Trophoblast cell (in vitro differentiated cells and primary cell): Measurements from ENCODE around the gene EPS8.

ENCODE experiments used
- DNase-seq, 2 donors: peaks; one replicate each; pipeline ENCODE4 v3.0.0-alpha.2; 2016
- H2AFZ ChIP-seq: 2 replicates; pipeline ENCODE4 v1.6.1; 2013; ENCODE audit warnings: low read length, moderate library complexity, mild to moderate bottlenecking; ENCODE audit not compliant: insufficient read depth, poor library complexity
- H2AK5ac ChIP-seq: 2 replicates; pipeline ENCODE4 v1.6.1; 2013; ENCODE audit warnings: mild to moderate bottlenecking, low read length
- H2BK120ac ChIP-seq: 2 replicates; pipeline ENCODE4 v1.6.1; 2013; ENCODE audit warnings: low read length, mild to moderate bottlenecking, moderate library complexity; ENCODE audit not compliant: insufficient read depth, poor library complexity
- H2BK12ac ChIP-seq: 2 replicates; pipeline ENCODE4 v1.6.1; 2013; ENCODE audit warnings: mild to moderate bottlenecking, low read length, moderate library complexity
- H2BK5ac ChIP-seq: 2 replicates; pipeline ENCODE4 v1.6.1; 2013; ENCODE audit warnings: low read length, low read depth, moderate library complexity, mild to moderate bottlenecking; ENCODE audit not compliant: poor library complexity
- H3K14ac ChIP-seq: 2 replicates; pipeline ENCODE4 v1.6.1; 2013; ENCODE audit warnings: mild to moderate bottlenecking, low read length
- H3K18ac ChIP-seq: 2 replicates; pipeline ENCODE4 v1.6.1; 2013; ENCODE audit warnings: mild to moderate bottlenecking, low read length
- H3K23ac ChIP-seq: 2 replicates; pipeline ENCODE4 v1.6.1; 2013; ENCODE audit warnings: low read length
- H3K27ac ChIP-seq: 2 replicates; pipeline ENCODE4 v1.5.1; 2013; ENCODE audit warnings: low read depth, mild to moderate bottlenecking, inconsistent platforms, low read length, moderate library complexity
- H3K27me3 ChIP-seq: 2 replicates; pipeline ENCODE4 v1.6.1; 2013; ENCODE audit warnings: inconsistent platforms, mild to moderate bottlenecking, low read length, moderate library complexity; ENCODE audit not compliant: insufficient read depth
- H3K36me3 ChIP-seq, 2 experiments: 1 replicate in 1 of 2; 2 replicates in 1 of 2; pipeline ENCODE4 v1.6.1; 2013; ENCODE audit warnings: low read length in 2 of 2, mild to moderate bottlenecking in 2 of 2, moderate library complexity in 1 of 2; ENCODE audit not compliant: insufficient read depth in 2 of 2, control insufficient read depth in 1 of 2
- H3K4ac ChIP-seq: 2 replicates; pipeline ENCODE4 v1.6.1; 2013; ENCODE audit warnings: low read depth, mild to moderate bottlenecking, low read length, moderate library complexity
- H3K4me1 ChIP-seq, 2 experiments: 1 replicate in 1 of 2; 2 replicates in 1 of 2; pipeline ENCODE4 v1.6.1; 2013; ENCODE audit warnings: low read length in 2 of 2, mild to moderate bottlenecking in 2 of 2, moderate library complexity in 1 of 2; ENCODE audit not compliant: insufficient read depth in 2 of 2, control insufficient read depth in 1 of 2
- H3K4me2 ChIP-seq: 2 replicates; pipeline ENCODE4 v1.6.1; 2013; ENCODE audit warnings: inconsistent platforms, mild to moderate bottlenecking, low read length, moderate library complexity
- H3K4me3 ChIP-seq: 2 replicates; pipeline ENCODE4 v1.5.1; 2013; ENCODE audit warnings: mild to moderate bottlenecking, low read depth, low read length, inconsistent platforms
- H3K79me1 ChIP-seq: one replicate; pipeline ENCODE4 v1.6.1; 2013; ENCODE audit warnings: low read length
- H3K79me2 ChIP-seq: 2 replicates; pipeline ENCODE4 v1.6.1; 2013; ENCODE audit warnings: low read length, mild to moderate bottlenecking; ENCODE audit not compliant: control insufficient read depth, insufficient read depth, poor library complexity
- H3K9ac ChIP-seq: 2 replicates; pipeline ENCODE4 v1.6.1; 2013; ENCODE audit warnings: mild to moderate bottlenecking, low read length
- H3K9me3 ChIP-seq: 2 replicates; pipeline ENCODE4 v1.6.1; 2013; ENCODE audit warnings: low read depth, mild to moderate bottlenecking, control low read depth, inconsistent platforms, low read length; ENCODE audit not compliant: insufficient read depth
- H4K12ac ChIP-seq: 2 replicates; pipeline ENCODE4 v1.6.1; 2013; ENCODE audit warnings: low read depth, mild to moderate bottlenecking, low read length, moderate library complexity
- H4K8ac ChIP-seq: 2 replicates; pipeline ENCODE4 v1.6.1; 2013; ENCODE audit warnings: low read depth, mild to moderate bottlenecking, low read length, moderate library complexity
- H4K91ac ChIP-seq: one replicate; pipeline ENCODE4 v1.6.1; 2013; ENCODE audit warnings: low read depth, mild to moderate bottlenecking, low read length, moderate library complexity
- WGBS: extraction: QIAGEN DNeasy Blood & Tissue Kit; methylation state at CpG from one replicate; pipeline ENCODE4 v1.1.7; 2013; ENCODE audit warnings: missing lambda C conversion rate; ENCODE audit not compliant: insufficient read length, insufficient coverage; ENCODE audit errors: extremely low coverage; 5-methylcytosine and 5-hydroxymethylcytosine counted together

Gene EPS8

DNA sequence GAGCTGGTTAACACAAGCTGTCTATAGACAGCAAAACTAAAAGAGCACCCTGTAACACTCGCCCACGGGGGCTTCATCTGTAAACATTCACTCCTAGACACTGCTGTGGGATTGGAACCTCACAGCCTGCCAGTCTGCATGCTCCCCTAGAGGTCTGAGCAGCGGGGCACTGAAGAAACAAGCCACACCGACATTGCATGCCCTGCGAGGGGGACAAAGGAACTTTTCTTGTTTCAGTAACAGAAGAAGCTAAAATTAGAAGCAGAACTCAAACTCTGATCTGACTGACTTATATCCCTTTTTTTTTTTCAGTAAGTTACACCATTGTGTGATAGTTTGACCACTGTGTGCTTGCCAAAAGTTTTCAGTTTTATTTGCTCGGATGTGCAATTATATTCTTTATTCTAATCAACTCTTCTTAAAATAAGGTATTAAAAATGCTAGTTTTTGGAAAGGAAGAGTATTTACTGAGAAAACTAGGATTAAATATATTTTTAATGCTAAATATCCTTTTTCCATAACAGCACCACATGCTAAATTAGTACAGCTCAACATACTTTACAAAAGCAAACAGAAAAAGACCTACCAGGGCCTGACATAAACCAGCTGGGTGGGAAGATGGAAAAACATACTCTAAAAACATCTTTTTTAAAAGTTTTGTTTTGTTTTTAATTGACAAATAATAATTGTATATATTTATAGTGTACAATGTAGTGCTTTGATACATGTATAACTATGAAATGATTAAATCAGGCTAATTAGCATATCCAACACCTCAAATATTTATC is 100.2 kb downstream of the EPS8 start:
- Histone ChIP-seq H3K79me2 (no peaks in the 10 kb centered on the region), H4K12ac (no peak overlapping the region), H3K9ac (no peak overlapping the region), H4K8ac (peak overlapping the region; percentile 28), H2BK5ac (no peak overlapping the region), H3K4ac (no peak overlapping the region), H3K79me1 (no peaks in the 10 kb centered on the region), H3K9me3 (no peaks in the 10 kb centered on the region), H3K4me3 (no peak overlapping the region), H3K4me1 (no peaks in the 10 kb centered on the region), H3K14ac (no peak overlapping the region), H2BK12ac (no peak overlapping the region), H3K4me2 (no peak overlapping the region), H3K18ac (no peak overlapping the region), H3K23ac (no peak overlapping the region), H3K27ac (no peak overlapping the region), H2BK120ac (no peak overlapping the region), H3K36me3 (peaks cover 0 to 2% of the 10 kb centered on the region in 2 experiments), H4K91ac (no peak overlapping the region), H2AK5ac (no peak overlapping the region), H3K27me3 (no peaks in the 10 kb centered on the region), H2AFZ (no peak overlapping the region)
- no peak for DNase-seq
- WGBS: no CpG with 5 or more reads among the region's 6 CpGs

DNA sequence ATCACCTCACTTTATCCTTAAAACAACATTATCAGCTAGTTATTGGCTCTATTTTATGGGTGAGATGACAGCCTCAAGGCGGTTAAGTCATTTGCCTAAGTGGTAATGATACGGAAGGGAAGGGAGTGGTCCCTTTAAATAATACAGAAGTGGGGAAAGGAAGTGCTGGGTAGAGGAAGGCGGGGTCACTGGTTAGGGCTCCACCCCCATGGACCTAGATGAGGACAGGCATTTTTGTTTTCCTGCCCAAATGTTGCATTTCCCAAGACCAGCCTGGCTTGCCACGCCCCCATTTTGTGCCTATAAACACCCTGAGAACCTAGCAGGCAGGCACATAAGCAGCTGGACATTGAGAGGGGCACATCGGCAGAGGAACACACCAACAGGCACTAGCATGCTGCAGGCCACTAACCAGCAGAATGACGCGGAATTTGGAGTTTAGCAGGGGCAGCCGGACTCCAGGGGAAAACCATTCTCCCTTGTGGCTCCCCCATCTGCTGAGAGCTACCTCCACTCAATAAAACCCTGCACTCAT is 100.9 kb downstream of the EPS8 start:
- Histone ChIP-seq H3K79me1 (no peaks in the 10 kb centered on the region), H3K18ac (no peak overlapping the region), H3K4me3 (no peak overlapping the region), H3K9ac (no peak overlapping the region), H3K4ac (peak overlapping the region; percentile 22), H2BK5ac (no peak overlapping the region), H4K91ac (no peak overlapping the region), H3K36me3 (peaks cover 0 to 2% of the 10 kb centered on the region in 2 experiments), H4K12ac (no peak overlapping the region), H2AFZ (no peak overlapping the region), H4K8ac (no peak overlapping the region), H2BK12ac (no peak overlapping the region), H3K4me2 (no peak overlapping the region), H3K27ac (no peak overlapping the region), H3K4me1 (no peaks in the 10 kb centered on the region), H3K9me3 (no peaks in the 10 kb centered on the region), H3K23ac (no peak overlapping the region), H2BK120ac (no peak overlapping the region), H3K27me3 (no peaks in the 10 kb centered on the region), H2AK5ac (no peak overlapping the region), H3K14ac (no peak overlapping the region), H3K79me2 (no peaks in the 10 kb centered on the region)
- WGBS: no CpG with 5 or more reads among the region's 8 CpGs
- DNase-seq: peak; percentile 1 to 4

DNA sequence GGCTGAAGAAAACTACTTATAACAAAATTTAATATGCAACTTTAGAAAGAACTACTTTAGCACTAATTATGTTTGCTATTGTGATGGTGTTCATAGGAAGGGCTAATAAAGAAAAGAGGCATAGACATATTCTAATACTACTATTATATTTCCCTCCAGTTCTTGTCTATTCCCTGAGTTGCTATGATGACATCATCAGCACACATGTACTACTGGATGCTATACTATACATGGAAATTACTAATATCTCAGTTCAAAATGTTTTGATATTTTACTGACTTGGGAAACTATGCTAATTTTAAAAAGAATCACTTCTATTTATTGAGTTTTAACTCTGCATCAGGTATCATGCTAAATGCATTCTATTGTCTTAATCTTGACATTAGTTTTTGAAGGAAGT is 101.6 kb downstream of the EPS8 start:
- peaks cover 0 to 2% of the 10 kb centered on the region in 2 experiments for H3K36me3 ChIP-seq
- H3K9ac ChIP-seq: no peak overlapping the region
- H3K4me2 ChIP-seq: no peak overlapping the region
- H3K14ac ChIP-seq: no peak overlapping the region
- no peak overlapping the region for H2BK12ac ChIP-seq
- DNase-seq: no peak
- H3K4me1 ChIP-seq: no peaks in the 10 kb centered on the region
- H3K4me3 ChIP-seq: no peak overlapping the region
- no peak overlapping the region for H2AFZ ChIP-seq
- H3K4ac ChIP-seq: no peak overlapping the region
- no peak overlapping the region for H2BK120ac ChIP-seq
- H3K27me3 ChIP-seq: no peaks in the 10 kb centered on the region
- no peak overlapping the region for H3K18ac ChIP-seq
- H3K79me1 ChIP-seq: no peaks in the 10 kb centered on the region
- H4K8ac ChIP-seq: no peak overlapping the region
- H4K12ac ChIP-seq: no peak overlapping the region
- no peak overlapping the region for H2BK5ac ChIP-seq
- no peaks in the 10 kb centered on the region for H3K79me2 ChIP-seq
- H3K9me3 ChIP-seq: no peaks in the 10 kb centered on the region
- H2AK5ac ChIP-seq: no peak overlapping the region
- H4K91ac ChIP-seq: no peak overlapping the region
- no peak overlapping the region for H3K27ac ChIP-seq
- no peak overlapping the region for H3K23ac ChIP-seq

DNA sequence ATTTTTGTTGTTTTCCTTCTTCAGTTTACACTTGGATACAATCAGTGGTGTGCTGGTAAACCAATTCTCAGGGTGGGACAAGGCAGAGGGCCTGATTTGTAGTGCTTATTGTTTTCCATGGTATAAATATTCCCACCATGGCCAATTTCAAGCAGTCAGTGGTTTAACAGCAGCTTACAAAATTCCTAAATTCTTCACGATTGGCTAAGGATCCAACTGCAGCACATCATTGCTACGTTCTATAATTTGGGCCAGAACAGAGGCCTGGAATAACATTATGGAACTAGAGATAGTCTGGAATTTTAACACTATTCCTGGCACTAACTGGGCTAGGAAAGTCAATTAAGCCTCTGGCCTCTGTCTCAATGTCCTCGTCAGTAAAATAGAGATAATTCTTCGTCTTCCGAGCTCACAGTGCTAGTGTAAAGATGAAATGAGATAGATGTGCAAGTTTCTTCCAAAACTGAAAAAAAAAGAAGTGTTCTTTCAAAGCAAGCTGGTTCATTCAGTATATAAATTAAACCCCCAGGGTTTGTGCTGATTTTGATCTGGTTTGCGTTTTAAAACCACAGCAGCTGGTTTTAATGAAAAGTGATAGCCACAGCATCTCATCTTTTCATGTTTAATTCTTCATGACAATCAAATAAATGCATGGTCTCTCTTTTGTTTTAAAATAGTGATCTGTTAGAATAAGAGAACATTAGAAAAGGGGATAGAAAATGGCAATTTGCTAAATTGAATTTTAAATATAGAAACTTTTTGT is 104.1 kb downstream of the EPS8 start:
- H3K4me1 ChIP-seq: no peaks in the 10 kb centered on the region
- H4K8ac ChIP-seq: no peak overlapping the region
- H3K4me3 ChIP-seq: no peak overlapping the region
- DNase-seq: no peak
- no peaks in the 10 kb centered on the region for H3K9me3 ChIP-seq
- H3K9ac ChIP-seq: no peak overlapping the region
- H3K4ac ChIP-seq: no peak overlapping the region
- no peaks in the 10 kb centered on the region for H3K79me1 ChIP-seq
- H3K23ac ChIP-seq: no peak overlapping the region
- no peak overlapping the region for H2BK5ac ChIP-seq
- H2AFZ ChIP-seq: no peak overlapping the region
- no peak overlapping the region for H4K91ac ChIP-seq
- peaks cover 0 to 2% of the 10 kb centered on the region in 2 experiments for H3K36me3 ChIP-seq
- H3K18ac ChIP-seq: no peak overlapping the region
- no peak overlapping the region for H2BK12ac ChIP-seq
- H3K4me2 ChIP-seq: no peak overlapping the region
- no peaks in the 10 kb centered on the region for H3K27me3 ChIP-seq
- WGBS: no CpG with 5 or more reads among the region's 6 CpGs
- H4K12ac ChIP-seq: no peak overlapping the region
- H3K27ac ChIP-seq: no peak overlapping the region
- H3K79me2 ChIP-seq: no peaks in the 10 kb centered on the region
- H2AK5ac ChIP-seq: no peak overlapping the region
- H2BK120ac ChIP-seq: no peak overlapping the region
- H3K14ac ChIP-seq: no peak overlapping the region
